ENCODE measurements around the gene PRSS22. TPM values are rescaled to one million over a fixed set of nuclear protein-coding genes. Genes with fewer than 3 reads are reported as not detected.

Gene PRSS22
- total and polyA plus RNA-seq, 4 donors = 11.5 to 34.1 (median 28.7) TPM

DNA sequence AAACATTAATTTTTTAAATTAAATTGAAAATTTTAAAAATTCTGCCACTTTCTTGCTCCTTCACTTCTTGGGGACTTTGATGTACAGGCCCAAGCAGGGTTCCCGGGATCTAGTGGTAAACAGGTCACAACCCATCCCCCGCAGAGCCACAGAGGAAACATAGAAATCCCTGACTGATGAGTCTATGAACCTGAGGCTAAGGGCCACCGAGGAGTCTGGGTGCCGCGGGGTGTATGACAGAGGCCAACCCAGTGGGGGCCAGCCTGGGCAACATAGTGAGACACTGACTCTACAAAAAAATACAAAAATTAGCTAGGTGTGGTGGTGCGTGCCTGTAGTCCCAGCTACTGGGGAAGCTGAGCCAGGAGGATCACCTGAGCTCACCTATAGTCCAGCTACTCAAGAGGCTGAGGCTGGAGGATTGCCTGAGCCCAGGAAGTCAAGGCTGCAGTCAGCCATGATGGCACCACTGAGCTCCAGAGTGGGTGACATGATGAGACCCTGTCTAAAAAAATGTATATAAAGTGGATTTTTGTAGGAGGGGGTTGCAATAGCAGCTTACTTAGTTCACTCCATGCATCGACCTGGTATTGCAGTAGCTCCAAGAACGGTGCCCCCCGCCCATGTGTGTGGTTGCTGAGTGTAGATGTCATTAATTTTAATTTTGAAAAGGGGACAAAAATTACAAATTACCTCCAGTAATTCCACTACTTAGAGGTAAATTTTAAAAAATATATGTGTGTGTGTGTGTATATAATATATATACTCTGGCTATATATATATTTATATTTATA is 44.6 kb upstream of the PRSS22 start:
- peaks cover 0 to 14% (median 0%) of the 10 kb centered on the region in 4 donors for H3K36me3 ChIP-seq (ENCODE audit: control insufficient read depth in 4 of 4, insufficient read depth in 4 of 4, low read length in 4 of 4)
- H3K4me1 ChIP-seq (ENCODE audit: control insufficient read depth in 5 of 5, insufficient read depth in 5 of 5, low read length in 5 of 5) = peaks cover 0 to 12% (median 3%) of the 10 kb centered on the region in 5 donors
- TF ChIP-seq, protein P1, sequence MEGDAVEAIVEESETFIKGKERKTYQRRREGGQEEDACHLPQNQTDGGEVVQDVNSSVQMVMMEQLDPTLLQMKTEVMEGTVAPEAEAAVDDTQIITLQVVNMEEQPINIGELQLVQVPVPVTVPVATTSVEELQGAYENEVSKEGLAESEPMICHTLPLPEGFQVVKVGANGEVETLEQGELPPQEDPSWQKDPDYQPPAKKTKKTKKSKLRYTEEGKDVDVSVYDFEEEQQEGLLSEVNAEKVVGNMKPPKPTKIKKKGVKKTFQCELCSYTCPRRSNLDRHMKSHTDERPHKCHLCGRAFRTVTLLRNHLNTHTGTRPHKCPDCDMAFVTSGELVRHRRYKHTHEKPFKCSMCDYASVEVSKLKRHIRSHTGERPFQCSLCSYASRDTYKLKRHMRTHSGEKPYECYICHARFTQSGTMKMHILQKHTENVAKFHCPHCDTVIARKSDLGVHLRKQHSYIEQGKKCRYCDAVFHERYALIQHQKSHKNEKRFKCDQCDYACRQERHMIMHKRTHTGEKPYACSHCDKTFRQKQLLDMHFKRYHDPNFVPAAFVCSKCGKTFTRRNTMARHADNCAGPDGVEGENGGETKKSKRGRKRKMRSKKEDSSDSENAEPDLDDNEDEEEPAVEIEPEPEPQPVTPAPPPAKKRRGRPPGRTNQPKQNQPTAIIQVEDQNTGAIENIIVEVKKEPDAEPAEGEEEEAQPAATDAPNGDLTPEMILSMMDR (IDR thresholded peaks at IDR 0.05; ENCODE audit: control extremely low read depth, extremely low read depth) = no peak
- H3K9ac ChIP-seq (ENCODE audit: insufficient read depth in 1 of 2, low read length in 2 of 2) = no peak overlapping the region
- ATAC-seq (ENCODE audit: insufficient read depth, low FRiP score) = no peak
- H3K9me3 ChIP-seq (ENCODE audit: control insufficient read depth in 4 of 4, insufficient read depth in 3 of 4, low read length in 3 of 4) = no peaks in the 10 kb centered on the region
- H3K27me3 ChIP-seq (ENCODE audit: control insufficient read depth in 3 of 3, insufficient read depth in 3 of 3, low read length in 2 of 3) = no peaks in the 10 kb centered on the region
- H3K27ac ChIP-seq (ENCODE audit: low read depth in 1 of 2, low read length in 1 of 2) = no peak overlapping the region
- no peak overlapping the region for H3K4me3 ChIP-seq
- 92 to 95% methylated on average over 9 of the region's 9 CpGs for WGBS, 2 donors
- DNase-seq = no peak

DNA sequence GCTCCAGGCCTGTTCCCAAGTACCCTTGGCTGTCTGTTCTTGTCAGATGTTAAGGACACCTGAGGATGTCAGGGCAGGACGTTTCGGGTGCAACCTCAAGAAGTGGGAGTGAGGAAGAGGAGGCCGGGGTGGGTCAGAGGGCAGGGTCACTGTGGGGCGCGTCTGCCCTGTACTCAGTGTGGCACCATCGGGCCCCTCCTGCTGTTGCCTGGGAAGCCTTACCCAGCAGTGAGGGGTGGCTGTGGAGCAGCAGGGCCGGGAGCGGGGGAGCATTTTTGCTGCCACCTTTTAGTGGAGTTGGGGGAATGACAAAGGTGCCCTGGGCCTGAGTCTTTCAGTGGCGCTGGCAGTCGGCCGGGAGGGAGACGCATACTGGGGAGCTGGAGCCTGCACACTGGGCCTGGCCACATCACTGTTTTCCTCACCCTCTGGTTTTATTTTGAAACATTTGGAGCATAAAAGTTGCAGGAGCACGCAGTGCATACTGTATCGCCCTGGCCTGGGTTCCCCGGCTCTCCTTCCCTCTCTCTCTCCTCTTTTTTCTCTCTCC is 42.6 kb upstream of the PRSS22 start:
- Histone ChIP-seq H3K9me3 (ENCODE audit: control insufficient read depth in 4 of 4, insufficient read depth in 3 of 4, low read length in 3 of 4) (no peaks in the 10 kb centered on the region), H3K9ac (ENCODE audit: insufficient read depth in 1 of 2, low read length in 2 of 2) (no peak overlapping the region), H3K36me3 (ENCODE audit: control insufficient read depth in 4 of 4, insufficient read depth in 4 of 4, low read length in 4 of 4) (peaks cover 0 to 32% (median 2%) of the 10 kb centered on the region in 4 donors), H3K27ac (ENCODE audit: low read depth in 1 of 2, low read length in 1 of 2) (no peak overlapping the region), H3K27me3 (ENCODE audit: control insufficient read depth in 3 of 3, insufficient read depth in 3 of 3, low read length in 2 of 3) (no peaks in the 10 kb centered on the region), H3K4me3 (no peak overlapping the region), H3K4me1 (ENCODE audit: control insufficient read depth in 5 of 5, insufficient read depth in 5 of 5, low read length in 5 of 5) (peaks cover 0 to 12% (median 3%) of the 10 kb centered on the region in 5 donors)
- 93 to 95% methylated on average over 15 of the region's 15 CpGs for WGBS, 2 donors
- TF ChIP-seq, protein P1 (IDR thresholded peaks at IDR 0.05; ENCODE audit: control extremely low read depth, extremely low read depth) = no peak
- DNase-seq (no peak), ATAC-seq (ENCODE audit: insufficient read depth, low FRiP score) (no peak)

DNA sequence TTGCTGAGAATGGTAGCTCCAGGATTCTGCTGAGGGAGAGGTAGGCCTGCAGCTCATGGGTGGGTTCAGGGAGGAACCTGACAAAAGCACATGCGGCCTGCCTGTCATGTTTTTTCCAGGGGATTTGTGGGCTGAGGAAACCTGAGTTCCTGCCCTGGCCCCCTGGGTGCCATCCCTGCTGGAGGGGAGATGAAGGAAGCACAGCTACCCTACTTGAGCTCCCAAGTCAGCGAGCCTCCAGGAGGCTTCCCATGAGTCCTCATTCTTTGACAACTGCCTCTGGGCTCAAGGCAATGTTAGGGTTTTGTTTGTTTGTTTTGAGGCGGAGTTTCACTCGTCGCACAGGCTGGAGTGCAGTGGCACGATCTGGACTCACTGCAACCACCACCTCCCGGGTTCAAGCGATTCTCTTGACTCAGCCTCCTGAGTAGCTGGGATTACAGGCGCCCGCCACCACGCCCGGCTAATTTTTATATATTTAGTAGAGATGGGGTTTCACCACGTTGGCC is 41.6 kb upstream of the PRSS22 start:
- Histone ChIP-seq H3K9me3 (ENCODE audit: control insufficient read depth in 4 of 4, insufficient read depth in 3 of 4, low read length in 3 of 4) (no peaks in the 10 kb centered on the region), H3K27ac (ENCODE audit: low read depth in 1 of 2, low read length in 1 of 2) (no peak overlapping the region), H3K4me1 (ENCODE audit: control insufficient read depth in 5 of 5, insufficient read depth in 5 of 5, low read length in 5 of 5) (peaks cover 0 to 8% (median 3%) of the 10 kb centered on the region in 5 donors), H3K36me3 (ENCODE audit: control insufficient read depth in 4 of 4, insufficient read depth in 4 of 4, low read length in 4 of 4) (peaks cover 0 to 32% (median 3%) of the 10 kb centered on the region in 4 donors), H3K9ac (ENCODE audit: insufficient read depth in 1 of 2, low read length in 2 of 2) (no peak overlapping the region), H3K27me3 (ENCODE audit: control insufficient read depth in 3 of 3, insufficient read depth in 3 of 3, low read length in 2 of 3) (no peaks in the 10 kb centered on the region), H3K4me3 (no peak overlapping the region)
- DNase-seq (no peak), ATAC-seq (ENCODE audit: insufficient read depth, low FRiP score) (no peak)
- 93 to 94% methylated on average over 13 of the region's 13 CpGs for WGBS, 2 donors
- TF ChIP-seq, protein P1 (IDR thresholded peaks at IDR 0.05; ENCODE audit: control extremely low read depth, extremely low read depth) = no peak

Measured in lung (tissue), 12 donors.